H1 (cell line): Measurements from ENCODE around the gene FIG4. TPM values are rescaled to one million over a fixed set of nuclear protein-coding genes. Genes with fewer than 3 reads are reported as not detected.

Source experiments
- CTCF ChIA-PET: fragments of 300-600 bp; sonication (Branson Sonifier 250); formaldehyde crosslinking; loops from one replicate; lab custom pipeline; 2021; ENCODE audit not compliant: partially characterized antibody; lab: Charles Lee
- POLR2A ChIA-PET: fragments of 300-600 bp; sonication (Branson Sonifier 250); formaldehyde crosslinking; loops from one replicate; lab custom pipeline; 2021; ENCODE audit warnings: inconsistent platforms; ENCODE audit not compliant: partially characterized antibody; lab: Charles Lee
- DNase-seq, 2 experiments: peaks; one replicate each; pipeline versions ENCODE4 v3.0.0 to v3.0.0-alpha.2; 2010 to 2022; ENCODE audit warnings: low spot score in 2 of 2, low read depth in 1 of 2, mixed read lengths in 1 of 2
- FAIRE-seq: peaks from 2 replicates; lab custom pipeline; 2011; peaks lifted over from hg19 to GRCh38; lab: Jason Lieb, UNC
- H2AFZ ChIP-seq: 2 replicates; pipeline ENCODE4 v1.8.1; 2012; ENCODE audit warnings: low read length, inconsistent platforms
- H2AK5ac ChIP-seq: 2 replicates; pipeline ENCODE4 v1.6.1; 2013; ENCODE audit warnings: low read depth, low read length
- H2BK120ac ChIP-seq: replicated peaks from 2 replicates; pipeline ENCODE3; 2013; ENCODE audit warnings: low read depth, low read length, inconsistent platforms
- H2BK12ac ChIP-seq: 2 replicates; pipeline ENCODE4 v1.6.1; 2013; ENCODE audit warnings: low read depth, low read length
- H2BK15ac ChIP-seq: 2 replicates; pipeline ENCODE4 v1.6.1; 2013; ENCODE audit warnings: low read length
- H2BK20ac ChIP-seq: 2 replicates; pipeline ENCODE4 v1.6.1; 2013; ENCODE audit warnings: low read length
- H2BK5ac ChIP-seq: 2 replicates; pipeline ENCODE4 v1.6.1; 2013; ENCODE audit warnings: low read depth, low read length
- H3K14ac ChIP-seq: 2 replicates; pipeline ENCODE4 v1.6.1; 2013; ENCODE audit warnings: inconsistent platforms; ENCODE audit not compliant: insufficient read length
- H3K18ac ChIP-seq: 2 replicates; pipeline ENCODE4 v1.6.1; 2013; ENCODE audit warnings: low read length; ENCODE audit errors: extremely low read depth
- H3K23ac ChIP-seq: 2 replicates; pipeline ENCODE4 v1.6.1; 2013; ENCODE audit warnings: inconsistent platforms; ENCODE audit not compliant: insufficient read length
- H3K23me2 ChIP-seq: 2 replicates; pipeline ENCODE4 v1.6.1; 2013; ENCODE audit warnings: low read depth, low read length
- H3K27ac ChIP-seq: 2 replicates; pipeline ENCODE4 v1.6.1; 2011; ENCODE audit warnings: low read depth, low read length, inconsistent platforms
- H3K27me3 ChIP-seq, 4 experiments: replicated peaks in 1 of 4; 1 replicate in 1 of 4; 2 replicates in 3 of 4; pipeline versions ENCODE4 v1.6.1 to v1.8.1; 2011 to 2013; ENCODE audit warnings: low read length in 3 of 4, mild to moderate bottlenecking in 3 of 4, inconsistent platforms in 2 of 4, mixed read lengths in 2 of 4, moderate library complexity in 1 of 4; ENCODE audit not compliant: control insufficient read depth in 3 of 4, insufficient read depth in 3 of 4; ENCODE audit errors: extremely low read depth in 1 of 4
- H3K36me3 ChIP-seq, 4 experiments: 2 replicates each; pipeline versions ENCODE4 v1.6.1 to v1.8.1; 2011 to 2013; ENCODE audit warnings: mild to moderate bottlenecking in 4 of 4, low read length in 3 of 4, moderate library complexity in 2 of 4, control low read depth in 1 of 4, inconsistent platforms in 1 of 4; ENCODE audit not compliant: insufficient read depth in 4 of 4, control insufficient read depth in 2 of 4
- H3K4ac ChIP-seq: replicated peaks from 2 replicates; pipeline ENCODE3; 2013; ENCODE audit warnings: low read length, low read depth, mixed read lengths, inconsistent platforms; ENCODE audit not compliant: insufficient read length
- H3K4me1 ChIP-seq, 4 experiments: replicated peaks in 1 of 4; 1 replicate in 1 of 4; 2 replicates in 3 of 4; pipeline versions ENCODE4 v1.6.1 to v1.8.1; 2011 to 2013; ENCODE audit warnings: low read length in 3 of 4, inconsistent platforms in 2 of 4, mixed read lengths in 1 of 4; ENCODE audit not compliant: insufficient read depth in 4 of 4, control insufficient read depth in 3 of 4
- H3K4me2 ChIP-seq, 2 experiments: 2 replicates each; pipeline versions ENCODE4 v1.6.1 to v1.8.1; 2011 to 2013; ENCODE audit warnings: low read depth in 2 of 2, low read length in 2 of 2, control low read depth in 1 of 2, inconsistent platforms in 1 of 2, mild to moderate bottlenecking in 1 of 2; ENCODE audit not compliant: insufficient read depth in 1 of 2
- H3K4me3 ChIP-seq, 4 experiments: fragments of 200-600, 300-600 bp in 1 of 4; sonication (generic), shearing (Covaris generic), sonication (Bioruptor Twin) in 1 of 4; 2 replicates each; pipeline versions ENCODE4 v1.5.1 to v1.8.1; 2011 to 2016; ENCODE audit warnings: low read length in 4 of 4, low read depth in 3 of 4, control low read depth in 2 of 4, inconsistent platforms in 2 of 4, mild to moderate bottlenecking in 2 of 4, mixed read lengths in 1 of 4, moderate library complexity in 1 of 4; ENCODE audit not compliant: insufficient read depth in 2 of 4; ENCODE audit errors: extremely low read depth in 1 of 4
- H3K56ac ChIP-seq: replicated peaks from 2 replicates; pipeline ENCODE3; 2013; ENCODE audit warnings: low read depth, mild to moderate bottlenecking, mixed read lengths, low read length, inconsistent platforms; ENCODE audit not compliant: insufficient read length
- H3K79me1 ChIP-seq: 2 replicates; pipeline ENCODE4 v1.6.1; 2013; ENCODE audit warnings: low read depth, low read length, control low read depth
- H3K79me2 ChIP-seq, 2 experiments: 2 replicates each; pipeline versions ENCODE4 v1.6.1 to v1.8.1; 2012 to 2013; ENCODE audit warnings: low read length in 2 of 2, mild to moderate bottlenecking in 2 of 2, inconsistent platforms in 1 of 2; ENCODE audit not compliant: insufficient read depth in 2 of 2, control insufficient read depth in 1 of 2
- H3K9ac ChIP-seq, 4 experiments: replicated peaks in 1 of 4; 1 replicate in 1 of 4; 2 replicates in 3 of 4; pipeline versions ENCODE4 v1.6.1 to v1.8.1; 2011 to 2013; ENCODE audit warnings: low read depth in 3 of 4, low read length in 3 of 4, control low read depth in 2 of 4, mild to moderate bottlenecking in 2 of 4, moderate library complexity in 2 of 4, inconsistent platforms in 1 of 4; ENCODE audit errors: extremely low read depth in 1 of 4
- H3K9me3 ChIP-seq, 2 experiments: 2 replicates each; pipeline versions ENCODE4 v1.6.1 to v1.8.1; 2012 to 2013; ENCODE audit warnings: mild to moderate bottlenecking in 2 of 2, moderate library complexity in 2 of 2, control low read depth in 1 of 2, inconsistent platforms in 1 of 2, low read depth in 1 of 2, low read length in 1 of 2, mixed read lengths in 1 of 2; ENCODE audit not compliant: insufficient read depth in 2 of 2
- H4K20me1 ChIP-seq, 2 experiments: replicated peaks in 1 of 2; 2 replicates each; pipeline versions ENCODE3 to v1.8.1; 2011 to 2013; ENCODE audit warnings: inconsistent platforms in 2 of 2, low read length in 2 of 2, mild to moderate bottlenecking in 1 of 2; ENCODE audit not compliant: insufficient read depth in 2 of 2, control insufficient read depth in 1 of 2
- H4K5ac ChIP-seq: 2 replicates; pipeline ENCODE4 v1.6.1; 2013; ENCODE audit warnings: low read length, low read depth, mixed read lengths, inconsistent platforms; ENCODE audit not compliant: insufficient read length
- H4K8ac ChIP-seq: 2 replicates; pipeline ENCODE4 v1.8.0; 2013; ENCODE audit warnings: mild to moderate bottlenecking, moderate library complexity, low read length, inconsistent platforms; ENCODE audit not compliant: insufficient read depth; ENCODE audit errors: extremely low read depth
- H4K91ac ChIP-seq: replicated peaks from 2 replicates; pipeline ENCODE3; 2013; ENCODE audit warnings: low read length, mixed read lengths, inconsistent platforms; ENCODE audit not compliant: insufficient read length
- NANOG ChIP-seq: IDR thresholded peaks from 2 replicates; pipeline ENCODE4 v1.6.1; 2011; ENCODE audit warnings: low read length, low read depth, mild to moderate bottlenecking, inconsistent platforms; ENCODE audit not compliant: insufficient read depth, poor library complexity, severe bottlenecking
- NRF1 ChIP-seq: IDR thresholded peaks from 2 replicates; pipeline ENCODE4 v1.6.1; 2011; ENCODE audit warnings: mild to moderate bottlenecking, low read depth, low read length, improper control_type of control experiment
- WGBS, 2 experiments: shearing (Covaris generic) in 1 of 2; methylation state at CpG; one replicate each; pipeline versions ENCODE4 v1.1.6 to v1.1.7; 2013 to 2015; ENCODE audit warnings: low lambda C conversion rate in 2 of 2, mixed read lengths in 2 of 2, inconsistent platforms in 1 of 2, low coverage in 1 of 2, missing lambda C conversion rate in 1 of 2; ENCODE audit not compliant: insufficient replicate concordance in 2 of 2, insufficient coverage in 1 of 2, insufficient read length in 1 of 2; ENCODE audit errors: extremely low coverage in 1 of 2, missing lambda C conversion rate in 1 of 2; 5-methylcytosine and 5-hydroxymethylcytosine counted together
- polyA plus RNA-seq, 7 experiments: library from polyadenylated mRNA; depleted of rRNA in 3 of 7; stranded (reverse) in 5 of 7; unstranded in 2 of 7; fragments of >200 nt in 5 of 7; fragments of 200-250 nt in 2 of 7; gene quantifications; 1 replicate in 5 of 7; 2 replicates in 1 of 7; 4 replicates in 1 of 7; pipeline versions ENCODE4 v1.2.1 to v1.2.3, GENCODE V29; 2011 to 2013; ENCODE audit warnings: missing spikeins in 2 of 7, mixed read lengths in 2 of 7
- total RNA-seq: library from RNA; stranded (reverse); fragmentation: NEBNext Ultra II Directional; extraction: Animal tissue kit (Norgen Biotek cat#: 25700); gene quantifications from 2 replicates; pipeline ENCODE4 v1.2.1, GENCODE V29; 2021

FIG4 gene
- total and polyA plus RNA-seq, 2 of the 8 experiments (the other 6 are each of a cell fraction or from before 2014, with no cell fraction given) = 11.8 to 21.9 TPM

DNA sequence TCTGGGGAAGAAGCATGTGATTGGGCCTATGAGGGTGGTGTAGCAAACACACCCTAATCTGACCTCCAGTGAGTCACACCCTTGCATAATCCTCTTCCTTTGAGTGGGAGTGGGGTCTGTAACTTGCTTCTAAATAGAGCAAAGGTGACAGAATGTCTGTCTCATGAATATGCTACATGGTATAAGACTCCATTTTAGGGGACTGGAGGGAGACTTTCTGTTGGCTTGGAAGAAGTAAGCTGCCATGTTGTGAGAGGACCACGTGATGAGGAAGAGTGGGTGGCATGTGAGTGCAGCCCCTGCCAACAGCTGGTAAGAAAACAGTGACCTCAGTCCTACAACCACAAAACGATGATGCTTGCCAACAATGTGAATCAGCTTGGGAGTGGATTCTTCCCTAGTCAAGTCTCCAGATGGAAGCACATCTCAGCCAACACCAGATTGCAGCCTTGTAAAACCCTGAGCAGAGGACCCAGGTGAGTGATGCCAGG, 3.8 kb upstream of the FIG4 start:
- no peak overlapping the region for H3K14ac ChIP-seq
- no peak overlapping the region for H2BK120ac ChIP-seq
- no peak overlapping the region for H3K56ac ChIP-seq
- no peaks in the 10 kb centered on the region for H3K79me1 ChIP-seq
- WGBS, 2 experiments = 83% methylated on average over 2 of the region's 2 CpGs; no CpG with 5 or more reads in 1 of the 2 experiments
- ChIA-PET POLR2A (interaction anchor here (0.6 kb wide), 1 partner anchor 352 kb away, joined by 3 read pairs; no protein-coding TSS in a partner anchor), CTCF (interaction anchor here (0.9 to 2.7 kb wide), 4 partner anchors 8 to 353 kb away, joined by 3 to 7 read pairs (median 4); no protein-coding TSS in a partner anchor)
- no peak overlapping the region for H3K4me3 ChIP-seq
- H4K91ac ChIP-seq = no peak overlapping the region
- FAIRE-seq (no peak), DNase-seq (no peak)
- H2BK12ac ChIP-seq = no peak overlapping the region
- H3K18ac ChIP-seq = no peak overlapping the region
- H3K27me3 ChIP-seq = no peaks in the 10 kb centered on the region
- H4K20me1 ChIP-seq = peaks cover 0 to 1% of the 10 kb centered on the region in 2 experiments
- no peak overlapping the region for H3K27ac ChIP-seq
- no peak overlapping the region for H3K23ac ChIP-seq
- H3K36me3 ChIP-seq = no peaks in the 10 kb centered on the region
- H2BK20ac ChIP-seq = no peak overlapping the region
- H3K9ac ChIP-seq = no peak overlapping the region
- H3K4ac ChIP-seq = no peak overlapping the region
- no peak overlapping the region for H2AK5ac ChIP-seq
- peaks cover 0 to 2% (median 0%) of the 10 kb centered on the region in 4 experiments; a peak in 1 of 7 replicates for H3K4me1 ChIP-seq
- H2BK15ac ChIP-seq = no peak overlapping the region
- H4K5ac ChIP-seq = no peak overlapping the region
- no peaks in the 10 kb centered on the region; a peak in 1 of 4 replicates for H3K9me3 ChIP-seq
- no peak overlapping the region for H3K4me2 ChIP-seq
- peaks cover 0 to 10% of the 10 kb centered on the region in 2 experiments; a peak in 2 of 4 replicates for H3K79me2 ChIP-seq
- no peak overlapping the region for H2BK5ac ChIP-seq
- H3K23me2 ChIP-seq = peaks cover 6% of the 10 kb centered on the region
- 0 out of 2 replicates have a peak overlapping the region, but pooled peaks have one; percentile 44 for H2AFZ ChIP-seq
- TF ChIP-seq NANOG (no peak), NRF1 (no peak)
- H4K8ac ChIP-seq = no peak overlapping the region
